ENCODE measurements around the gene ME3.

ME3 gene

GRCh38 chr11:86518211-86518610 lies 154.2 kb downstream of the ME3 start:
- TF ChIP-seq, protein P1, sequence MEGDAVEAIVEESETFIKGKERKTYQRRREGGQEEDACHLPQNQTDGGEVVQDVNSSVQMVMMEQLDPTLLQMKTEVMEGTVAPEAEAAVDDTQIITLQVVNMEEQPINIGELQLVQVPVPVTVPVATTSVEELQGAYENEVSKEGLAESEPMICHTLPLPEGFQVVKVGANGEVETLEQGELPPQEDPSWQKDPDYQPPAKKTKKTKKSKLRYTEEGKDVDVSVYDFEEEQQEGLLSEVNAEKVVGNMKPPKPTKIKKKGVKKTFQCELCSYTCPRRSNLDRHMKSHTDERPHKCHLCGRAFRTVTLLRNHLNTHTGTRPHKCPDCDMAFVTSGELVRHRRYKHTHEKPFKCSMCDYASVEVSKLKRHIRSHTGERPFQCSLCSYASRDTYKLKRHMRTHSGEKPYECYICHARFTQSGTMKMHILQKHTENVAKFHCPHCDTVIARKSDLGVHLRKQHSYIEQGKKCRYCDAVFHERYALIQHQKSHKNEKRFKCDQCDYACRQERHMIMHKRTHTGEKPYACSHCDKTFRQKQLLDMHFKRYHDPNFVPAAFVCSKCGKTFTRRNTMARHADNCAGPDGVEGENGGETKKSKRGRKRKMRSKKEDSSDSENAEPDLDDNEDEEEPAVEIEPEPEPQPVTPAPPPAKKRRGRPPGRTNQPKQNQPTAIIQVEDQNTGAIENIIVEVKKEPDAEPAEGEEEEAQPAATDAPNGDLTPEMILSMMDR (IDR thresholded peaks at IDR 0.05; ENCODE audit: control insufficient read depth, insufficient read depth, low read depth, low read length, missing control alignments), result no peak
- no peak overlapping the region for H3K4me3 ChIP-seq (ENCODE audit: control insufficient read depth, low read depth, low read length)
- DNase-seq (ENCODE audit: low read depth), result no peak

DNA sequence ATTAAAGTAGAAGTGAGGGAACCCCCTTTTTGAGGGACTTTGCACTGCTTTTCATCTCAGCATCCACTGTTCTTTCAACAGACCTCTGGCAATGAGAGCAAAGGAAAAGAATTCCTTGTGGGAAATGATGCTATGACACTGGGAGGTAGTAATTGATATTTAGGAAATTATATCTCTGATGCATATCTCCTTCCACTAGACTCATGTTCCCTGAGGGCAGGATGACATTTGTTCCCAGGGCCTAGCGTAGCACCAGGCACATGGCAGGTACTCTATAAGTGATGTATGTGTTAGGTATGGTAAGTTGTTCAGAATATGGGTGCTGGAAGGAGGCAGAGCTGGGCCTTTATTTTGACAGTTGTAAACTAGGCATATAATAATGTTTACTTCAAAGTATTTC lies 154.9 kb downstream of the ME3 start:
- no peak for DNase-seq (ENCODE audit: low read depth)
- no peak overlapping the region for H3K4me3 ChIP-seq (ENCODE audit: control insufficient read depth, low read depth, low read length)
- TF ChIP-seq, protein P1 (IDR thresholded peaks at IDR 0.05; ENCODE audit: control insufficient read depth, insufficient read depth, low read depth, low read length, missing control alignments), result no peak

GRCh38 chr11:86515297-86516094 lies 156.9 kb downstream of the ME3 start:
- TF ChIP-seq, protein P1 (IDR thresholded peaks at IDR 0.05; ENCODE audit: control insufficient read depth, insufficient read depth, low read depth, low read length, missing control alignments), result no peak
- peak; percentile 81 for DNase-seq (ENCODE audit: low read depth)
- no peak overlapping the region for H3K4me3 ChIP-seq (ENCODE audit: control insufficient read depth, low read depth, low read length)

DNA sequence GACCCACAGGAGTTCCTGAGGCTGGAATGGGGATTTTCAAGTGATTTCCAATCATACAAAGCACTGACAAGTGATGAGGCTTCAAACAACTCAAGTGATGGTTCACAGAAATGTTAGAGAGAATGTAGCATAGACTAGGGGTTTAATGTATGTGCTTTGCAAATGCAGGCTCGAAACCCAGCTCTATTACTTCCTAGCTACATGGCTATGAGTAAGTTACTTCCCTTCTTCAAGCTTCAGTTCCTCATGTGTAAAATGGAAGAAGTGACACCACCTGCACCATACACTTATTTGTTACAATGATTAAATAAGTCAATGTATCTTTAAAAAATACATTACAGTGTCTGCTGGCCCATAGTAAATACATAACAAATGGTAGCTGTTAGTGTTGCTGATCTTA lies 158.0 kb downstream of the ME3 start:
- DNase-seq (ENCODE audit: low read depth), result no peak
- H3K4me3 ChIP-seq (ENCODE audit: control insufficient read depth, low read depth, low read length), result no peak overlapping the region
- TF ChIP-seq, protein P1 (IDR thresholded peaks at IDR 0.05; ENCODE audit: control insufficient read depth, insufficient read depth, low read depth, low read length, missing control alignments), result no peak

GRCh38 chr11:86513746-86514373 lies 158.6 kb downstream of the ME3 start:
- TF ChIP-seq, protein P1 (IDR thresholded peaks at IDR 0.05; ENCODE audit: control insufficient read depth, insufficient read depth, low read depth, low read length, missing control alignments), result no peak
- DNase-seq (ENCODE audit: low read depth), result no peak
- no peak overlapping the region for H3K4me3 ChIP-seq (ENCODE audit: control insufficient read depth, low read depth, low read length)

DNA sequence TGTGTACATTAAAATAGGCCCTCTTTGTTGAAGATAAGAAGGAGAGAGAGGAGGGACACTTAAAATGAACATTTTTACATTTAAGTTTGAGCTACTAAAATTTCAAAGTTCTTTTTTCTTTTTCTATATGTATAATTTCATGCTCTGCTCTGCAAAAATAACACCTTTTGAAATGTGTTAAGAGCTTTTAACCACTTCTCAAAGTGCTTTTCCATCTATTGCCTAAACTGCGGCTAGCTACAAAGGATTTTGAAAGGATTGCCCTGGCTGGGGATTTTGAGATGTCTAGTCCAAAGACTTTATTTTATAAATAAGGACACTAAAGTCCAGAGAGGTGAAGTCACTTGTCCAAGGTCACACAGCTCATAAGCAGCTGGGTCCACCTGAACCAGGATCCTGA lies 159.3 kb downstream of the ME3 start:
- H3K4me3 ChIP-seq (ENCODE audit: control insufficient read depth, low read depth, low read length), result no peak overlapping the region
- TF ChIP-seq, protein P1 (IDR thresholded peaks at IDR 0.05; ENCODE audit: control insufficient read depth, insufficient read depth, low read depth, low read length, missing control alignments), result no peak
- DNase-seq (ENCODE audit: low read depth), result no peak

Data from AG09309 (cell line).